GM23248 (cell line): ENCODE measurements around the gene FRMPD4.

Experiments used
- EZH2 ChIP-seq: fragments of 200-600 bp; sonication (generic); IDR thresholded peaks from 2 replicates; pipeline ENCODE4 v1.6.1; 2018; ENCODE audit warnings: antibody characterized with exemption, mild to moderate bottlenecking; ENCODE audit not compliant: insufficient read depth, poor library complexity, severe bottlenecking
- EZH2phosphoT487 ChIP-seq: fragments of 200-600 bp; sonication (generic); IDR thresholded peaks from 2 replicates; pipeline ENCODE4 v1.6.1; 2018; ENCODE audit warnings: antibody characterized with exemption, moderate library complexity, mild to moderate bottlenecking, low read depth; ENCODE audit not compliant: insufficient read depth

DNA sequence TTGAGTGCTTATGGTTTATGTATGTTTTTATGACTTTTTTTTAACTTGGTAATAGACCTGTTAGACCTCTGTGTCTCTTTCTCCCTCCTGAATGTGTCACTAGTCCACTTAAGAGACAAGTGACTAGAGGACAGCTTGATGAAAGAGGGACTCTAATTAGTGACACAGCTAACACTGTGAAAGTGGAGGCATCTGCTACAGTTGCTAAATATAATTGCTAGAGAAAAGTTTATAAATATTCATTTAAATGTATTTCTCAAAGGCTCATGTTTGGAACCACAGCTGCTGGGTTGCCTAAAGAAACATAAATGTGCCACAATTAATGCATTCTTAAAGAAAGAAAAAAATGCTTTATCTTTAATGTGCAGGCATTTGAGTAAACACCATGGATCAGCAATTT, 176.4 kb downstream of the FRMPD4 start:
- TF ChIP-seq EZH2phosphoT487 (no peak), EZH2 (no peak)
